Ascending aorta (tissue), 2 donors: ENCODE data around the gene SYNPO. TPM values are rescaled to one million over a fixed set of nuclear protein-coding genes. Genes with fewer than 3 reads are reported as not detected.

Experiments used
- DNase-seq, 2 donors: peaks; one replicate each; pipeline ENCODE4 v3.0.0-alpha.2; 2019; ENCODE audit warnings: low spot score in 2 of 2
- H3K27ac ChIP-seq, 2 donors: fragments of 200-600 bp; sonication (generic); one replicate each; pipeline ENCODE4 v1.5.1; 2016 to 2017; ENCODE audit warnings: mild to moderate bottlenecking in 1 of 2
- H3K27me3 ChIP-seq: fragments of 200-600 bp; sonication (generic); one replicate; pipeline ENCODE4 v1.5.1; 2017
- H3K36me3 ChIP-seq, 2 donors: fragments of 200-600 bp; sonication (generic); one replicate each; pipeline ENCODE4 v1.5.1; 2016
- H3K4me1 ChIP-seq, 2 donors: fragments of 200-600 bp; sonication (generic); one replicate each; pipeline ENCODE4 v1.5.1; 2016 to 2017; ENCODE audit warnings: mild to moderate bottlenecking in 1 of 2
- H3K4me3 ChIP-seq, 2 donors: fragments of 200-600 bp; sonication (generic); one replicate each; pipeline ENCODE4 v1.5.1; 2016 to 2017; ENCODE audit warnings: mild to moderate bottlenecking in 1 of 2
- H3K9me3 ChIP-seq, 2 donors: fragments of 200-600 bp; sonication (generic); one replicate each; pipeline ENCODE4 v1.5.1; 2016
- CTCF ChIP-seq, 3 experiments: fragments of 200-600 bp in 2 of 3; fragments of 450-650 bp in 1 of 3; sonication (generic) in 2 of 3; IDR thresholded peaks; one replicate each; pipeline ENCODE4 v1.5.1; 2016 to 2019; ENCODE audit warnings: antibody characterized with exemption in 3 of 3, mild to moderate bottlenecking in 1 of 3, moderate library complexity in 1 of 3
- intact Hi-C: fragments of 100-400 bp; cut with DNase I; formaldehyde crosslinking; loops from one replicate; pipeline ENCODE4 v1.15.1; 2023
- total RNA-seq: library from RNA; depleted of rRNA; stranded (reverse); fragments of >200 nt; gene quantifications from one replicate; pipeline ENCODE4 v1.1.0, GENCODE V29; 2016

The SYNPO gene
- total RNA-seq, 1 donor from 2014 or later = 128 TPM

- peaks cover under 1 to 15% of the 10 kb centered on the region in 2 donors for H3K36me3 ChIP-seq
- intact Hi-C loops = no loop called here
- no peaks in the 10 kb centered on the region for H3K27me3 ChIP-seq
- H3K27ac ChIP-seq = peak overlapping the region; percentile 96 to 99
- H3K4me1 ChIP-seq = peaks cover 36 to 63% of the 10 kb centered on the region in 2 donors
- no peak for TF ChIP-seq CTCF (IDR thresholded peaks at IDR 0.05)
- H3K9me3 ChIP-seq = no peaks in the 10 kb centered on the region
- peak overlapping the region in 1 of 2 donors; percentile 23 for H3K4me3 ChIP-seq
- no peak for DNase-seq
Observed at GRCh38 chr5:150630016-150630415, 10.4 kb upstream of the SYNPO start.

- peak overlapping the region; percentile 96 to 99 for H3K27ac ChIP-seq
- H3K9me3 ChIP-seq = no peaks in the 10 kb centered on the region
- DNase-seq = no peak
- intact Hi-C loops = no loop called here
- H3K36me3 ChIP-seq = peaks cover 3 to 15% of the 10 kb centered on the region in 2 donors
- TF ChIP-seq CTCF (IDR thresholded peaks at IDR 0.05) = no peak
- no peaks in the 10 kb centered on the region for H3K27me3 ChIP-seq
- H3K4me3 ChIP-seq = peak overlapping the region; percentile 17 to 23
- H3K4me1 ChIP-seq = peaks cover 36 to 69% of the 10 kb centered on the region in 2 donors
Observed at GRCh38 chr5:150630461-150631325, 9.8 kb upstream of the SYNPO start.

DNA sequence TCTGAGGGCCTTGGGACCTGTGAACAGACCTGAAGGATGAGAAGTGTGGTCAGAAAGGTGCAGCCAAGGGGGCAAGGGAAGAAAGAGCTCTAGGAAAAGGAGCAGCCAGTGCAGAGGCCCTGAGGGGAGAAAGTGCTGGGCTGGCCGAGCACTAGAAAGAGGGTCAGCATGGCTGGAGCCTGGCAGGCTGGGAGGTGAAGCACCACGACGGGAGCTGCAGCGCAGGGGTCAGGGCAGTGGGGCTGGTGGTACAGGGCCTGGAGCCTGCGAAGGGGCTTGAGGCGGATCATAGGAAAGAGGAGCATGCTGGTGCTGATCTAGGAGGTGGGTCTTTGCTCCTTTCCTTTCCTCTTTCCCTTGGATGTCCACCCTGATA, 9.1 kb upstream of the SYNPO start:
- peak overlapping the region in 1 of 2 donors; percentile 17 for H3K4me3 ChIP-seq
- peak overlapping the region; percentile 96 to 99 for H3K27ac ChIP-seq
- TF ChIP-seq CTCF (IDR thresholded peaks at IDR 0.05) = no peak
- H3K9me3 ChIP-seq = no peaks in the 10 kb centered on the region
- intact Hi-C loops = no loop called here
- DNase-seq = no peak
- H3K4me1 ChIP-seq = peaks cover 36 to 75% of the 10 kb centered on the region in 2 donors
- H3K36me3 ChIP-seq = peaks cover 3 to 15% of the 10 kb centered on the region in 2 donors
- no peaks in the 10 kb centered on the region for H3K27me3 ChIP-seq

DNA sequence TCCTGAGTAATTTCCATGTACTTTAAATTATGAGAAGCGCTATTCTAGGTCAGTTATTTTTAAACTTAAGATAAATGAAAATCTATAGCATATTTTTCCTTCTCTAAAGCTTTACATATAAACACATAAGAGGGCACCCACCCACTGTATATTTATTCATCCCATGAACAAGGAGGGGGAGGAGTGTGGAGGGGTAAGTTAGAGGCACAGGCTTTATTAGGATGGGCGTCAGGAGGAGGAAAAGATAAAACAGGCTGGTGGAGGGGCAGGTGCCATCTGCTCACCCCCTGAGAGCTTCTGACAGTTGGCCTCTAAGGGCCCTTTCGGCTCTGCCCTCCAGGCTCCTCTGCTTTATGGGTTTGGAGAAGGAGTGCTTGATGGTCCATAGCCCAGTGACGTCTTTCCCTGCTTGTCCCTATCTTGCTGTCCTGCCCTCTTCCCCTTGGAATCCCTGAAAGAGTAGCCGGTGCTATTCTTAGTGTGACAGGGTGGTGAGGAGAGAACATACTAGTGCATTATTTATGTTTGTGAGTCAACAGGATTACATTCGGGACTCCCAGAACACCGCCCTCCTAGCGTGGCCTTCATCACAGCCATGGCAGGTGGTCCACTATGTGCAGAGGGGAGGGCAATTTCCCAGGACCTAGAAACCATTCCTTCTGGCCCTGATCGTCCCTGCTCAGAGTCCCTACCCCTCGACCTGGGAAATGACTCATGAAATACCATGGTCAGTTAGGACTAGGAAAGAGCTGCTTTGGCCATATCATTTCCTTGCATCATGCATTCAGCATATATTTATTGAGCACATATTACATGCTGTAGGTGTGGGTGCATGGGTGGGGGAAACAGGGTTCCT, 7.9 kb upstream of the SYNPO start:
- H3K4me3 ChIP-seq = no peak overlapping the region
- H3K9me3 ChIP-seq = no peaks in the 10 kb centered on the region
- peaks cover 44 to 78% of the 10 kb centered on the region in 2 donors for H3K4me1 ChIP-seq
- H3K27ac ChIP-seq = peak overlapping the region; percentile 96 to 99
- H3K36me3 ChIP-seq = peaks cover 3 to 15% of the 10 kb centered on the region in 2 donors
- DNase-seq = no peak
- intact Hi-C loops = no loop called here
- TF ChIP-seq CTCF (IDR thresholded peaks at IDR 0.05) = no peak
- no peaks in the 10 kb centered on the region for H3K27me3 ChIP-seq

GRCh38 chr5:150633429-150633828, 7.0 kb upstream of the SYNPO start:
- intact Hi-C loops = no loop called here
- Histone ChIP-seq H3K9me3 (no peaks in the 10 kb centered on the region), H3K36me3 (peaks cover 3 to 15% of the 10 kb centered on the region in 2 donors), H3K4me1 (peaks cover 53 to 78% of the 10 kb centered on the region in 2 donors), H3K27ac (peak overlapping the region; percentile 96 to 99), H3K4me3 (no peak overlapping the region), H3K27me3 (no peaks in the 10 kb centered on the region)
- no peak for DNase-seq
- no peak for TF ChIP-seq CTCF (IDR thresholded peaks at IDR 0.05)
